Measurements from ENCODE around the gene HYPK. TPM values are rescaled to one million over a fixed set of nuclear protein-coding genes. Genes with fewer than 3 reads are reported as not detected.
A peak's percentile ranks its signal among the peaks of the same experiment; 100 is the strongest.
"Not testable (repeated sequence)": the region's sequence is repeated elsewhere in the genome, so short reads cannot be mapped to it uniquely, and the experiment has no call there.

HYPK gene
- total and polyA plus RNA-seq, 4 donors = 7.1 to 24.6 (median 12.8) TPM

DNA sequence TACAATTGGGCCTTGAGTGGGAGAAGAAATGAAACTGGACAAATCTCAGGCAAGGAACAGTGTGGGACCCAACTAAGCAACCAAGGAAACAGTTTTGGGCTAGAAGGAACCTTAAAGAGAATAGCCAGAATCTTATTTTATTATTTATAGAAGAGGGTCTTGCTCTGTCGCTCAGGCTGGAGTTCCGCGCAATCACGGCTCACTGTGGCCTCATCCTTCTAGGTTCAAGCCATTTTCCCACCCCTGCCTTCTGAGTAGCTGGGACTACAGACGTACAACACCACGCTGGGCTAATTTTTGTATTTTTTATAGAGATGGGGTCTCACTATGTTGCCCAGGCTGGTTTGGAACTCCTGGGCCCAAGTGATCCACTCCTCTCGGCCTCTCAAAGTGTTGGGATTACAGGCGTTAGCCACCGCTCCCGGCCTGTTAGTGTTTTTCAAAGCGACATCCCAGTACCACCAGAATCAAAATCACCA is 25.7 kb downstream of the HYPK start:
- Histone ChIP-seq H3K9ac (ENCODE audit: insufficient read depth in 1 of 2, low read length in 2 of 2) (no peak overlapping the region), H3K4me3 (no peak overlapping the region)

DNA sequence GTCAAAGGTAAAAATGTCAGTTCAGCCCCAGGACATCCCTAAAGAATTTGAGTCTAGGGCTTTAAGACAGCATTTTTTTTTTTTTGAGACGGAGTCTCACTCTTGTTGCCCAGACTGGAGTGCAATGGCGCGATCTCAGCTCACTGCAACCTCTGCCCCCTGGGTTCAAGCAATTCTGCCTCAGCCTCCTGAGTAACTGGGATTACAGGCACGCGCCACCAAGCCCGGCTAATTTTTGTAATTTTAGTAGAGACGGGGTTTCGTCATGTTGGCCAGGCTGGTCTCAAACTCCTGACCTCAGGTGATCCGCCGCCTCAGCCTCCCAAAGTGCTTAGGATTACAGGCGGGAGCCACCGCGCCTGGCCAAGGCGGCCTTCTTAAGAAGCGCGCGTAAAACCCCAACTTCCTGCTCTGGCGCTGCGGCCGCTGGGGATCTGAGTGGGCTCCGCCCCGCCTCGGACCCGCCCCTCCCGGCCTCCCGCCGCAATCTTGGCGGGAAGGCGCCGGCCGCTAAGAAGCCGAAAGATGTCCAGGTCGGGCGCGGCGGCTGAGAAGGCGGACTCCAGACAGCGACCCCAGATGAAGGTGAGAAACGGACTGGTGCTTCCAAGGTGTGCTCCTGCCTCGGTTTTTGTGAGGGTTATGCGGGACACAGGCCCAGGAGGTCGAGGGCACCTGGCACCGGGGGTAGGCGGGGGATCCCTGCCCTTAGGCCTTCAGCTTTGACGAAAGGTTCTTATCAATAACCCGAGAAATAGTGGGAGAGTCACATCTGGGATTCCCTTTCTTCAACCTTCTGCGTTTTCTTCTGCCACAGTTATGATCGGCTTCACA is 26.3 kb downstream of the HYPK start, which contains the start of gene WDR76:
TSS of gene WDR76 (plus strand) at position 495 of the 834 bp plus-strand sequence. CDS start at position 526, 31 bp downstream.
- H3K27ac ChIP-seq (ENCODE audit: low read depth in 1 of 2, low read length in 1 of 2) = peak within 1 kb of the TSS in 1 of 2 donors; percentile 48
- peak; percentile 85 to 92 (median 87) for DNase-seq
- H3K27me3 ChIP-seq (ENCODE audit: control insufficient read depth in 3 of 3, insufficient read depth in 3 of 3, low read length in 2 of 3) = no peaks in the 10 kb centered on the region
- TF ChIP-seq, protein P1, sequence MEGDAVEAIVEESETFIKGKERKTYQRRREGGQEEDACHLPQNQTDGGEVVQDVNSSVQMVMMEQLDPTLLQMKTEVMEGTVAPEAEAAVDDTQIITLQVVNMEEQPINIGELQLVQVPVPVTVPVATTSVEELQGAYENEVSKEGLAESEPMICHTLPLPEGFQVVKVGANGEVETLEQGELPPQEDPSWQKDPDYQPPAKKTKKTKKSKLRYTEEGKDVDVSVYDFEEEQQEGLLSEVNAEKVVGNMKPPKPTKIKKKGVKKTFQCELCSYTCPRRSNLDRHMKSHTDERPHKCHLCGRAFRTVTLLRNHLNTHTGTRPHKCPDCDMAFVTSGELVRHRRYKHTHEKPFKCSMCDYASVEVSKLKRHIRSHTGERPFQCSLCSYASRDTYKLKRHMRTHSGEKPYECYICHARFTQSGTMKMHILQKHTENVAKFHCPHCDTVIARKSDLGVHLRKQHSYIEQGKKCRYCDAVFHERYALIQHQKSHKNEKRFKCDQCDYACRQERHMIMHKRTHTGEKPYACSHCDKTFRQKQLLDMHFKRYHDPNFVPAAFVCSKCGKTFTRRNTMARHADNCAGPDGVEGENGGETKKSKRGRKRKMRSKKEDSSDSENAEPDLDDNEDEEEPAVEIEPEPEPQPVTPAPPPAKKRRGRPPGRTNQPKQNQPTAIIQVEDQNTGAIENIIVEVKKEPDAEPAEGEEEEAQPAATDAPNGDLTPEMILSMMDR (IDR thresholded peaks at IDR 0.05; ENCODE audit: control extremely low read depth, extremely low read depth) = no peak
- H3K9ac ChIP-seq (ENCODE audit: insufficient read depth in 1 of 2, low read length in 2 of 2) = peak within 1 kb of the TSS; percentile 37 to 48
- no peaks in the 10 kb centered on the region for H3K9me3 ChIP-seq (ENCODE audit: control insufficient read depth in 4 of 4, insufficient read depth in 3 of 4, low read length in 3 of 4)
- H3K36me3 ChIP-seq (ENCODE audit: control insufficient read depth in 4 of 4, insufficient read depth in 4 of 4, low read length in 4 of 4) = peaks cover 0 to 2% (median 0%) of the 10 kb centered on the region in 4 donors
- peak; percentile 79 for ATAC-seq (ENCODE audit: insufficient read depth, low FRiP score)
- 4 to 5% methylated on average over 48 of the region's 48 CpGs for WGBS, 2 donors
- peak within 1 kb of the TSS; percentile 38 for H3K4me3 ChIP-seq
- peaks cover 5 to 32% (median 7%) of the 10 kb centered on the region in 5 donors for H3K4me1 ChIP-seq (ENCODE audit: control insufficient read depth in 5 of 5, insufficient read depth in 5 of 5, low read length in 5 of 5)

More for the DNA sequence above, 25.7 kb downstream of the HYPK start:
- H3K9me3 ChIP-seq (ENCODE audit: control insufficient read depth in 4 of 4, insufficient read depth in 3 of 4, low read length in 3 of 4) = no peaks in the 10 kb centered on the region
- ATAC-seq (ENCODE audit: insufficient read depth, low FRiP score) (no peak), DNase-seq (no peak)
- H3K36me3 ChIP-seq (ENCODE audit: control insufficient read depth in 4 of 4, insufficient read depth in 4 of 4, low read length in 4 of 4) = peaks cover 0 to 2% (median 0%) of the 10 kb centered on the region in 4 donors
- H3K27me3 ChIP-seq (ENCODE audit: control insufficient read depth in 3 of 3, insufficient read depth in 3 of 3, low read length in 2 of 3) = no peaks in the 10 kb centered on the region
- H3K4me1 ChIP-seq (ENCODE audit: control insufficient read depth in 5 of 5, insufficient read depth in 5 of 5, low read length in 5 of 5) = peaks cover 5 to 32% (median 7%) of the 10 kb centered on the region in 5 donors
- no peak overlapping the region for H3K27ac ChIP-seq (ENCODE audit: low read depth in 1 of 2, low read length in 1 of 2)
- WGBS, 2 donors = 93 to 96% methylated on average over 11 of the region's 11 CpGs
- TF ChIP-seq, protein P1 (IDR thresholded peaks at IDR 0.05; ENCODE audit: control extremely low read depth, extremely low read depth) = no peak

DNA sequence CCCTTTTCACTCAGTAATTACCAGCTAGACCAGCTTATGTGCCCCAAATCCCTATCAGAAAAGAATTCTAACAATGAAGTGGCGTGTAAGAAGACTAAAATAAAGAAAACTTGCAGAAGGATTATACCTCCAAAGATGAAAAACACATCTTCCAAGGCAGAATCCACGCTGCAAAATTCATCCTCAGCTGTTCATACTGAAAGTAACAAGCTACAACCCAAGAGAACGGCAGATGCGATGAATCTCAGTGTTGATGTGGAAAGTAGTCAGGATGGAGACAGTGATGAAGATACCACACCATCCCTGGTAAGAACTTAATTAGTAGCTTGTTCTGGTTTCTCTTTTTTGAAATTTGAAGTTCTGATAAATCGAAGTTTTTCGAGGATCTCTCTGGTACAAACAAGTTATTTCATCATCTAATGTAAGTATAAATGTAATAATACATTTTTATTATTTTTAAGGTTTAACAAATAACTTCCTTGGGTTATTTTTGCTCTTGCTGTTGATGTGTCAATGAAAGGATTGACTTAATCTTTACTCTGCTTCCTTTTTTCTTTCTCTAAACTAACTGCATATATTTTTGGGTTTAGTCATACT is 27.8 kb downstream of the HYPK start:
- ATAC-seq (ENCODE audit: insufficient read depth, low FRiP score) = no peak
- no peak overlapping the region for H3K4me3 ChIP-seq
- peaks cover 0 to 2% (median 0%) of the 10 kb centered on the region in 4 donors for H3K36me3 ChIP-seq (ENCODE audit: control insufficient read depth in 4 of 4, insufficient read depth in 4 of 4, low read length in 4 of 4)

DNA sequence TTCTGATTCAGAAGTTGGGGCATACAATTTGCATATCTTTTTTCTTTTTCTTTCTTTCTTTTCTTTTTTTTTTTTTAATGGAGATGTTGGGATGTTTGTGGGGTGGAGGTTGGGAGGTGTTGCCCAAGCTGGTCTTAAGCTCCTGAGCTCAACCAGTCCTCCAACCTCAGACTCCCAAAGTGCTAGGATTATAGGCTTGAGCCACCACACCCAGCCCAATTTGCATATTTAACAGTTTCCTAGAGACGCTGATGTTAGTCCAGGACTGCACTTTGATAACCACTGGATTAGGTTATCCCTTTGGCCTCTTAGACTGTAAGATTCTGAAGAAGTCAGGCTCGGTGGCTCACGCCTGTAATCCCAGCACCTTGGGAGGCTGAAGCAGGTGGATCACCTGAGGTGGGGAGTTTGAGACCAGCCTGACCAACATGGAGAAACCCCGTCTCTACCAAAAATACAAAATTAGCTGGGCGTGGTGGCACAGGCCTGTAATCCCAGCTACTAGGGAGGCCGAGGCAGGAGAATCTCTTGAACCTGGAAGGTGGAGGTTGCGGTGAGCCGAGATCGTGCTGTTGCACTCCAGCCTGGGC is 29.6 kb downstream of the HYPK start:
- DNase-seq; H3K27me3 ChIP-seq (ENCODE audit: control insufficient read depth in 3 of 3, insufficient read depth in 3 of 3, low read length in 2 of 3): not testable (repeated sequence)
- WGBS, 2 donors = 95 to 96% methylated on average over 9 of the region's 9 CpGs

More for the DNA sequence above, 27.8 kb downstream of the HYPK start:
- peaks cover 5 to 29% (median 6%) of the 10 kb centered on the region in 5 donors for H3K4me1 ChIP-seq (ENCODE audit: control insufficient read depth in 5 of 5, insufficient read depth in 5 of 5, low read length in 5 of 5)
- H3K27me3 ChIP-seq (ENCODE audit: control insufficient read depth in 3 of 3, insufficient read depth in 3 of 3, low read length in 2 of 3) = no peaks in the 10 kb centered on the region
- no peaks in the 10 kb centered on the region for H3K9me3 ChIP-seq (ENCODE audit: control insufficient read depth in 4 of 4, insufficient read depth in 3 of 4, low read length in 3 of 4)
- 65 to 69% methylated on average over 6 of the region's 6 CpGs for WGBS, 2 donors
- peak in 2 of 3 donors; percentile 11 to 14 for DNase-seq
- TF ChIP-seq, protein P1 (IDR thresholded peaks at IDR 0.05; ENCODE audit: control extremely low read depth, extremely low read depth) = no peak
- H3K9ac ChIP-seq (ENCODE audit: insufficient read depth in 1 of 2, low read length in 2 of 2) = peak overlapping the region in 1 of 2 donors; percentile 48
- no peak overlapping the region for H3K27ac ChIP-seq (ENCODE audit: low read depth in 1 of 2, low read length in 1 of 2)

DNA sequence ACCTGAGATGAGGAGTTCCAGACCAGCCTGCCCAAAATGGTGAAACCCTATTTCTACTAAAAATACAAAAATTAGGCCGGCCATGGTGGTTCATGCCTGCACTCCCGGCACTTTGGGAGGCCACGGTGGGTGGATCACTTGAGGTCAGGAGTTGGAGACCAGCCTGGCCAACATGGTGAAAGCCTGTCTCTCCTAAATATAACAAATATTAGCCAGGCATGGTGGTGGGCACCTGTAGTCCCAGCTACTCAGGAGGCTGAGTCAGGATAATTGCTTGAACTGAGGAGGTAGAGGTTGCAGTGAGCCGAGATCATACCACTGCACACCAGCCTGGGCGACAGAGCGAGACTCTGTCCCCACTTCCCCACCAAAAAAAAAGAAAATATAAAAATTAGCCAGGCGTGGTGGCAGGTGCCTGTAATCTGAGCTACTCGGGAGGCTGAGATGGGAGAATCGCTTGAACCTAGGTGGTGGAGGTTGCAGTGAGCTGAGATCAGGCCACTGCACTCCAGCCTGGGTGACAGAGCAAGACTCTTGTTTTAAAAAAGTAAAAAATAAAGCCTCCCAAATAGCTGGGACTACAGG is 30.4 kb downstream of the HYPK start:
- H3K27ac ChIP-seq (ENCODE audit: low read depth in 1 of 2, low read length in 1 of 2); DNase-seq; H3K9ac ChIP-seq (ENCODE audit: insufficient read depth in 1 of 2, low read length in 2 of 2); H3K4me3 ChIP-seq; H3K36me3 ChIP-seq (ENCODE audit: control insufficient read depth in 4 of 4, insufficient read depth in 4 of 4, low read length in 4 of 4); H3K9me3 ChIP-seq (ENCODE audit: control insufficient read depth in 4 of 4, insufficient read depth in 3 of 4, low read length in 3 of 4); H3K27me3 ChIP-seq (ENCODE audit: control insufficient read depth in 3 of 3, insufficient read depth in 3 of 3, low read length in 2 of 3); ATAC-seq (ENCODE audit: insufficient read depth, low FRiP score): not testable (repeated sequence)
- WGBS, 2 donors = 96 to 97% methylated on average over 9 of the region's 9 CpGs
- peaks cover 0 to 19% (median 3%) of the 10 kb centered on the region in 5 donors for H3K4me1 ChIP-seq (ENCODE audit: control insufficient read depth in 5 of 5, insufficient read depth in 5 of 5, low read length in 5 of 5)

More for the DNA sequence above, 29.6 kb downstream of the HYPK start:
- H3K27ac ChIP-seq (ENCODE audit: low read depth in 1 of 2, low read length in 1 of 2); H3K36me3 ChIP-seq (ENCODE audit: control insufficient read depth in 4 of 4, insufficient read depth in 4 of 4, low read length in 4 of 4); ATAC-seq (ENCODE audit: insufficient read depth, low FRiP score); H3K9ac ChIP-seq (ENCODE audit: insufficient read depth in 1 of 2, low read length in 2 of 2); H3K4me3 ChIP-seq; H3K9me3 ChIP-seq (ENCODE audit: control insufficient read depth in 4 of 4, insufficient read depth in 3 of 4, low read length in 3 of 4): not testable (repeated sequence)
- H3K4me1 ChIP-seq (ENCODE audit: control insufficient read depth in 5 of 5, insufficient read depth in 5 of 5, low read length in 5 of 5) = peaks cover 0 to 19% (median 3%) of the 10 kb centered on the region in 5 donors
